ENCODE measurements around the gene HGD. TPM values are rescaled to one million over a fixed set of nuclear protein-coding genes. Genes with fewer than 3 reads are reported as not detected.

Gene HGD
- total and polyA plus RNA-seq, 2 donors (not counting 1 experiment from before 2014, with no cell fraction given), result under 0.01 TPM; not detected in 1

DNA sequence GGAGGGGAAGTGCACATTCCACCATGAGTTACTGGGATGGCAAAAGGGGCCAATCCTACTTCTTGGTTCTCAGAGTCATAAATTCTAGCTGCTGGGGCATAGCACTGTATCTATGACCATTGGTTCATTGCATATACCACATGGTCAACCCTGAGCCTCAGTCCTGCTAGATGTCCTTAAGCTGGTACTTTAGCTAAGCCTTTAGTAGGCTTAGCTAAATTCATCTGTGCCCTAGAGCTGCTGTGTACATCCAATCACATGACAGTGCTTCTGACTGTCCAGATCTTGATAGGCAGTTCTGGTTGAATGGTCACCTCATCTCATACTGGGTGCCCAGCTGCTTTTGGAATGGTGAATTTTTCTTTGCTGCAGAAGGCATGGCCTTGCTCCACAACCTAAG, 77.7 kb downstream of the HGD start:
- Histone ChIP-seq H3K4me3 (replicated peaks in 1 of 4; ENCODE audit: control extremely low read depth in 1 of 4, insufficient read depth in 1 of 4, low read depth in 3 of 4, low read length in 4 of 4) (no peak overlapping the region), H4K20me1 (ENCODE audit: control insufficient read depth, extremely low read depth, insufficient read depth, low read length) (no peaks in the 10 kb centered on the region), H3K4me1 (ENCODE audit: control insufficient read depth, extremely low read depth, insufficient read depth, low read length) (no peaks in the 10 kb centered on the region), H3K9me3 (ENCODE audit: control insufficient read depth, insufficient read depth, low read depth, low read length) (no peaks in the 10 kb centered on the region), H3K4me2 (ENCODE audit: extremely low read depth, insufficient read depth, low read length) (no peak overlapping the region), H3K36me3 (ENCODE audit: control insufficient read depth, insufficient read depth, low read length) (peaks cover 2% of the 10 kb centered on the region), H2AFZ (ENCODE audit: low read length) (no peak overlapping the region), H3K79me2 (ENCODE audit: control insufficient read depth, insufficient read depth, low read length) (no peaks in the 10 kb centered on the region), H3K27ac (ENCODE audit: insufficient read depth, low read length) (no peak overlapping the region), H3K27me3 (ENCODE audit: control insufficient read depth, insufficient read depth, low read length) (no peaks in the 10 kb centered on the region), H3K9ac (ENCODE audit: insufficient read depth, low read length) (no peak overlapping the region)
- TF ChIP-seq CTCF (conservative IDR thresholded peaks at IDR 0.05 in 1 of 2, IDR thresholded peaks at IDR 0.05 in 1 of 2; ENCODE audit: low read depth in 1 of 2, low read length in 2 of 2), result no peak
- no peak for TF ChIP-seq EZH2 (IDR thresholded peaks at IDR 0.05; ENCODE audit: low read length, missing control alignments)
- no peak for DNase-seq (ENCODE audit: low read depth in 2 of 2)

DNA sequence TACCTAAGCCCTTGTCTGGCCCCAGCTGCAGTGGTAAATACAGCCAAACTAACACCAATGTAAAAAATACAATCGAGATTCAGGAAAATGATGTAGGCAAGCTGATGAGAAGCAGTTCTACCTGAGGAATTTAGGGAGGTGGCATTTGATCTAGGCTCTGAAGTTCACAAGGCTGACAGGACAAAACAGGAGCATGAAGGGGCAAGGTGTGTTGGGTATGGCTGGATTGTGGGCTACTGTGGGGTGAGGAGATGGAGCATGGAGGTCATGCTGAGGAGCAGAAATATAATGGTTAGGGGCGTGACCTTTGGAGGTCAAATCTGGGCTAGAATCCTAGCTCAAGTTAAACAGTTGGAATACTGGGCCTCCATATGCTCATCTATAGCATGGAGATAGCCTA, 79.4 kb downstream of the HGD start:
- no peaks in the 10 kb centered on the region for H4K20me1 ChIP-seq (ENCODE audit: control insufficient read depth, extremely low read depth, insufficient read depth, low read length)
- H3K27me3 ChIP-seq (ENCODE audit: control insufficient read depth, insufficient read depth, low read length), result no peaks in the 10 kb centered on the region

DNA sequence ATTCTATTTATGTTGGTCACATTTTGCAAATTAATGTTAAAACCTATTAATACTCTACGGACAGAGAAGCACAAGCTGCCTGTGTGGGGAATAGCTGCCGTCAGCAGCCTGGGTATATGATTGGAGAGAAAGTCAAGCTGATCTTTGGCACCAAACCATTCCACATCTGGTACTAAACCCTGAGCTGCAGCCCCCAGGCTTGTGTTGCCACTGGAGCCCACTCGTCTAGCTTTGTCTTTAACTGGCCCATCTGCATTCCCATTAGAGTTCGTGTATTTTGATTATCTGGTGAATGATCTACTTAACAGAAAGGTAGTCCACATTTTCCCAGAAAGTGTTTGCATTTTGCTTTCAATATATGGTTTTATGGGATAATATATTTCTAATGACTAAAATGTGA, 80.5 kb downstream of the HGD start:
- peaks cover 7% of the 10 kb centered on the region for H3K4me1 ChIP-seq (ENCODE audit: control insufficient read depth, extremely low read depth, insufficient read depth, low read length)
- TF ChIP-seq EZH2 (IDR thresholded peaks at IDR 0.05; ENCODE audit: low read length, missing control alignments) (no peak), CTCF (conservative IDR thresholded peaks at IDR 0.05 in 1 of 2, IDR thresholded peaks at IDR 0.05 in 1 of 2; ENCODE audit: low read depth in 1 of 2, low read length in 2 of 2) (no peak)
- peaks cover 13% of the 10 kb centered on the region for H3K79me2 ChIP-seq (ENCODE audit: control insufficient read depth, insufficient read depth, low read length)
- H3K9me3 ChIP-seq (ENCODE audit: control insufficient read depth, insufficient read depth, low read depth, low read length), result no peaks in the 10 kb centered on the region
- H3K27ac ChIP-seq (ENCODE audit: insufficient read depth, low read length), result no peak overlapping the region
- no peak overlapping the region for H3K4me2 ChIP-seq (ENCODE audit: extremely low read depth, insufficient read depth, low read length)
- H3K9ac ChIP-seq (ENCODE audit: insufficient read depth, low read length), result no peak overlapping the region
- H2AFZ ChIP-seq (ENCODE audit: low read length), result no peak overlapping the region
- no peak overlapping the region for H3K4me3 ChIP-seq (replicated peaks in 1 of 4; ENCODE audit: control extremely low read depth in 1 of 4, insufficient read depth in 1 of 4, low read depth in 3 of 4, low read length in 4 of 4)
- no peak for DNase-seq (ENCODE audit: low read depth in 2 of 2)
- peaks cover 5% of the 10 kb centered on the region for H3K36me3 ChIP-seq (ENCODE audit: control insufficient read depth, insufficient read depth, low read length)
- no peaks in the 10 kb centered on the region for H3K27me3 ChIP-seq (ENCODE audit: control insufficient read depth, insufficient read depth, low read length)
- no peaks in the 10 kb centered on the region for H4K20me1 ChIP-seq (ENCODE audit: control insufficient read depth, extremely low read depth, insufficient read depth, low read length)

More for the DNA sequence above, 79.4 kb downstream of the HGD start:
- Histone ChIP-seq H3K27ac (ENCODE audit: insufficient read depth, low read length) (no peak overlapping the region), H3K9ac (ENCODE audit: insufficient read depth, low read length) (no peak overlapping the region), H3K36me3 (ENCODE audit: control insufficient read depth, insufficient read depth, low read length) (peaks cover 5% of the 10 kb centered on the region), H3K4me3 (replicated peaks in 1 of 4; ENCODE audit: control extremely low read depth in 1 of 4, insufficient read depth in 1 of 4, low read depth in 3 of 4, low read length in 4 of 4) (no peak overlapping the region), H3K4me1 (ENCODE audit: control insufficient read depth, extremely low read depth, insufficient read depth, low read length) (peaks cover 1% of the 10 kb centered on the region), H3K9me3 (ENCODE audit: control insufficient read depth, insufficient read depth, low read depth, low read length) (no peaks in the 10 kb centered on the region), H3K79me2 (ENCODE audit: control insufficient read depth, insufficient read depth, low read length) (peaks cover 3% of the 10 kb centered on the region), H3K4me2 (ENCODE audit: extremely low read depth, insufficient read depth, low read length) (no peak overlapping the region), H2AFZ (ENCODE audit: low read length) (no peak overlapping the region)
- DNase-seq (ENCODE audit: low read depth in 2 of 2), result no peak
- no peak for TF ChIP-seq CTCF (conservative IDR thresholded peaks at IDR 0.05 in 1 of 2, IDR thresholded peaks at IDR 0.05 in 1 of 2; ENCODE audit: low read depth in 1 of 2, low read length in 2 of 2)
- TF ChIP-seq EZH2 (IDR thresholded peaks at IDR 0.05; ENCODE audit: low read length, missing control alignments), result no peak

Measured in fibroblast of lung (primary cell).